GM21367 (cell line): ENCODE measurements around the gene TRIM29.

ENCODE experiments used
- ATAC-seq: cut with Tn5 transposase; IDR thresholded peaks from one replicate; pipeline ENCODE4 v1.9.1; 2021; ENCODE audit not compliant: unreplicated experiment

Gene TRIM29

GRCh38 chr11:120064341-120064740 lies 73.6 kb downstream of the TRIM29 start:
- no peak for ATAC-seq

- ATAC-seq, result no peak
Measured at GRCh38 chr11:120063686-120064340, 74.1 kb downstream of the TRIM29 start.

GRCh38 chr11:120062561-120062930 lies 75.4 kb downstream of the TRIM29 start:
- ATAC-seq, result no peak

GRCh38 chr11:120061761-120062560 lies 76.0 kb downstream of the TRIM29 start:
- ATAC-seq, result no peak
